NB4 (cell line): ENCODE results near the gene AGPAT3.

Experiments
- DNase-seq: peaks from one replicate; pipeline ENCODE4 v3.0.0; 2010; ENCODE audit warnings: low read depth
- H3K4me3 ChIP-seq: one replicate; pipeline ENCODE4 v1.5.1; 2011; ENCODE audit warnings: mild to moderate bottlenecking, low read depth, low read length, moderate library complexity
- MYC ChIP-seq: IDR thresholded peaks from 2 replicates; pipeline ENCODE4 v1.6.1; 2011; ENCODE audit warnings: low read depth, low read length
- POLR2A ChIP-seq: IDR thresholded peaks from 2 replicates; pipeline ENCODE4 v1.6.1; 2011; ENCODE audit warnings: mild to moderate bottlenecking; ENCODE audit not compliant: insufficient read length; ENCODE audit errors: extremely low read depth
- TF ChIP-seq, protein P1 (sequence below): IDR thresholded peaks from one replicate; pipeline ENCODE4 v1.5.1; 2012; ENCODE audit warnings: low read depth, low read length
- TF ChIP-seq, protein P2 (sequence below): IDR thresholded peaks from 2 replicates; pipeline ENCODE4 v1.6.1; 2011; ENCODE audit warnings: low read depth, low read length

Gene AGPAT3

DNA sequence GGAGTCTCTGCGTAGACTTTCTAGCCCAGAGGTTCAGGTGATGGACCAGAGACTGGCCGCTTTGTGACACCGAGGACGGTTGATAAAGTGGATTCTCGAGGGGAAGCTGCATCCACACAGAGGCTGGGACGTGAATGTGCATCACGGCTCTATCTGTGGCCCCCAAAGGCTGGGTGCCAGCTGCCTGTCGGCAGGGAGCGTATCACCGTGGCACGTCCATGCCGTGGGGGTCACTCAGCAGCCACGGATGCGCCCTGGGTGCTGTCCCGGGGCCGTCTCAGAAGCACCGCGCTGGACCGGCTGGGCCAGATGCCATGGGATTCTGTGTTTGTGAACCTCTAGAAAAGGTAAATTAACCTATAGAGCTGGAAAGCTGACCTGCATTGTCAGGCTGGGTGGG lies 89.9 kb downstream of the AGPAT3 start:
- DNase-seq = no peak
- no peak overlapping the region for H3K4me3 ChIP-seq
- TF ChIP-seq, protein P1, sequence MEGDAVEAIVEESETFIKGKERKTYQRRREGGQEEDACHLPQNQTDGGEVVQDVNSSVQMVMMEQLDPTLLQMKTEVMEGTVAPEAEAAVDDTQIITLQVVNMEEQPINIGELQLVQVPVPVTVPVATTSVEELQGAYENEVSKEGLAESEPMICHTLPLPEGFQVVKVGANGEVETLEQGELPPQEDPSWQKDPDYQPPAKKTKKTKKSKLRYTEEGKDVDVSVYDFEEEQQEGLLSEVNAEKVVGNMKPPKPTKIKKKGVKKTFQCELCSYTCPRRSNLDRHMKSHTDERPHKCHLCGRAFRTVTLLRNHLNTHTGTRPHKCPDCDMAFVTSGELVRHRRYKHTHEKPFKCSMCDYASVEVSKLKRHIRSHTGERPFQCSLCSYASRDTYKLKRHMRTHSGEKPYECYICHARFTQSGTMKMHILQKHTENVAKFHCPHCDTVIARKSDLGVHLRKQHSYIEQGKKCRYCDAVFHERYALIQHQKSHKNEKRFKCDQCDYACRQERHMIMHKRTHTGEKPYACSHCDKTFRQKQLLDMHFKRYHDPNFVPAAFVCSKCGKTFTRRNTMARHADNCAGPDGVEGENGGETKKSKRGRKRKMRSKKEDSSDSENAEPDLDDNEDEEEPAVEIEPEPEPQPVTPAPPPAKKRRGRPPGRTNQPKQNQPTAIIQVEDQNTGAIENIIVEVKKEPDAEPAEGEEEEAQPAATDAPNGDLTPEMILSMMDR = no peak
- TF ChIP-seq, protein P2, sequence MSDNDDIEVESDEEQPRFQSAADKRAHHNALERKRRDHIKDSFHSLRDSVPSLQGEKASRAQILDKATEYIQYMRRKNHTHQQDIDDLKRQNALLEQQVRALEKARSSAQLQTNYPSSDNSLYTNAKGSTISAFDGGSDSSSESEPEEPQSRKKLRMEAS = no peak
- TF ChIP-seq POLR2A (no peak), MYC (no peak)

DNA sequence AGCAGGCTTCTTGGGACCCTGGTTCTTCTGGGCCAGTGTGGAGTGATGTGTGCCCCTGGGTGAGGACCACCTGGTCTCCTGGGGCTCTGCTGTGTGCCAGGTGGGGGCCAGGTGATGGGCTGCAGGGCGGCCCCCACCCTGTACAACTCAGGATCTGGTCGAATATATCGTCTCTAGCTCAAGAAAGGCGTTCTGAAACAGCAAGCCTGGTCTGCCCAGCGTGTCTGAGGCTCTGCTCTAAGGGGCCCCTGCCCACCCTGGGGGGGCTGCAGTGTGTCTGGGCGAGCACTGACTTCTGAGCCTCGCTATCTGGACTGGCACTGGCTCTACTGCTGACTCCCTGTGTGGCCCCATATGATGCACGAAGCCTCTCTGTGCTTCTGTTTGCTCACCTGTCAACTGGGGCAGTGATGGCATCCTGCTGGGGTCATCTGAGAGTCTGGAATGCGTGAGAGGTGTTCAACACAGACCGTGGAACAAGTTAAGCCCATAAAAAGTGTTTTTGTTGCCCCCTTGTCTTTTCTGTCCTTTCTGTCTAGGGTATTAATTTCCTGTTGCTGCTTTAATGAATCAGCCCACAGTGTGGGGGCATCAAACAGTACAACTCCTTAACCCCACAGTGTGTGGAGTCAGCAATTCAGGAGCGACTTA lies 91.1 kb downstream of the AGPAT3 start:
- H3K4me3 ChIP-seq = no peak overlapping the region
- no peak for DNase-seq
- no peak for TF ChIP-seq MYC
- TF ChIP-seq, protein P1 = no peak
- TF ChIP-seq, protein P2 = no peak
- no peak for TF ChIP-seq POLR2A

DNA sequence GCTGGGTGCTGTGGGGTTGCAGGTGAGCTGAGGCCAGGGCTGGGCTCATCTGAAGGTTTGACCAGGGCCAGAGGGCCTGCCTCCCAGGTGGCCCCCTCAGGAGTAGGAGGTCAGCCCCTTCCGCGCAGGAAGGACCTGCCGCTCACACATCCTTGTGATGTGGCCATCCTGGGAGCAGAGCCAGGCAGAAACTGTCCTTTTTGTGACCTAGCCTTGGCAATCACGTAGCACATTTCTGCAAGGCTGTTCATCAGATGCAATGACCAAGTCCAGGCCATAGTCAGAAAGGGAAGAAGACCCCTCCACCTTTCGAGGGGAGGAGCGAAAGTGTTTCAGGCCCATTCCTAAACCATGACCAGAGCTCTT lies 91.6 kb downstream of the AGPAT3 start:
- no peak for DNase-seq
- TF ChIP-seq MYC (no peak), POLR2A (no peak)
- TF ChIP-seq, protein P1 = no peak
- TF ChIP-seq, protein P2 = no peak
- no peak overlapping the region for H3K4me3 ChIP-seq

DNA sequence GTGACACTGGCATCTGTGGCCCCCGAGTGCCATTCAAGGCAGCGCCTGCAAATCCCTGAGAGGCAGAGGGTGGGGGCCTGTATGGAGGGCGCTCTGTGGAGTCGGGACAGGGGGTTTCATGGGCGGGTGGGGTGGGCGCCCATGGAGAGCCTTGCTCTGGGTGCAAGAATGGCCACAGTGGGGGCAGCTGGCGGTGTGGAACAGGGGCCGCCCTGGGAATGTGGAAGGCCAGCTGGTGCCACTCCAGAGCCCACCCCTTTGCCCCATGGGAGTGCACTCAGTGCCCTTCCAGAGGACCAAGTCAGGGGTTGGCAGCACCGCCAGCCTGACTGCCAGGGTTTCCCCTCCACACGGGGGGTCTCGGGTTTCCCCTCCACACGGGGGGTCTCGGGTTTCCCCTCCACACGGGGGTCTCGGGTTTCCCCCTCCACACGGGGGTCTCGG lies 92.1 kb downstream of the AGPAT3 start:
- H3K4me3 ChIP-seq = no peak overlapping the region
- TF ChIP-seq, protein P2 = no peak
- TF ChIP-seq POLR2A (no peak), MYC (no peak)
- TF ChIP-seq, protein P1 = no peak
- DNase-seq = no peak

DNA sequence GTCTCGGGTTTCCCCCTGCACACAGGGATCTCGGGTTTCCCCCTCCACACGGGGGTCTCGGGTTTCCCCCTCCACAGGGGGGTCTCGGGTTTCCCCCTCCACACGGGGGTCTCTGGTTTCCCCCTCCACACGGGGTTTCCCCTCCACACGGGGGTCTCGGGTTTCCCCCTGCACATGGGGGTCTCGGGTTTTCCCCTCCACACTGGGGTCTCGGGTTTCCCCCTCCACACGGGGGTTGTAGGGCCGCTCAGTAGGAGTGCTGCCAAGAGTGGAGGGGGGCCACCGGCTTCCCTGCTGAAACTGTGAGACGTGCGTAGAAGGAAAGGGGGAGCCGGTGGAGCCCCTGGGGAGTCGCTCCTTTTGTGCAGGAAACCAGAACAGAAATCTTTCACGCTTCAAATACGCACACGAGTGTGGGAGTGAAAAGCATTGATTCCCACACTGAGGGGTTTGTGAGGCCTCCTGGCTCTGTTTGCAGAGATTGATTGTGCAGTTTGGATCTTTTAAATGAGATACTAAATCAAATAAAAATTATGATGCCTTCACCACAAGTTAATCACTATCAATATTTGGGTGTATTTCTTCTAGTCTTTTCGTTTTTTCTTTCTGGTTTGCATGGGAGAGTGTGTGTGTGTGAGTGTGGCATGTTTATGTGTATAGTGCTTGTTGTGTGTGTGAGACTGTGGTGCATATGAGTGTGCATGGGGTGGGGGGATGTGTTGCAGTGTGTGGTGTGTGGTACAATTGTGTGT lies 92.8 kb downstream of the AGPAT3 start:
- DNase-seq = no peak
- TF ChIP-seq MYC = no peak
- TF ChIP-seq, protein P1 = no peak
- TF ChIP-seq POLR2A = no peak
- TF ChIP-seq, protein P2 = no peak
- no peak overlapping the region for H3K4me3 ChIP-seq
